GOT3 (cell line): Measurements from ENCODE around the gene SEMA6B.
"Not testable (repeated sequence)": the region's sequence is repeated elsewhere in the genome, so short reads cannot be mapped to it uniquely, and the experiment has no call there.

Source experiments
- DNase-seq: peaks from one replicate; lab custom pipeline; 2025; ENCODE audit warnings: mixed read lengths; lab: John Stamatoyannopoulos, UW

Gene SEMA6B

GRCh38 chr19:4571305-4571917 is 11.9 kb upstream of the SEMA6B start:
- no peak for DNase-seq

- no peak for DNase-seq
Measured at GRCh38 chr19:4570916-4571304, 11.4 kb upstream of the SEMA6B start.

GRCh38 chr19:4570402-4570801 is 10.9 kb upstream of the SEMA6B start:
- DNase-seq: no peak

GRCh38 chr19:4568886-4569285 is 9.4 kb upstream of the SEMA6B start:
- no peak for DNase-seq

- DNase-seq: no peak
Measured at GRCh38 chr19:4567584-4568071, 8.1 kb upstream of the SEMA6B start.

GRCh38 chr19:4566402-4567051 is 7.0 kb upstream of the SEMA6B start:
- no peak for DNase-seq

GRCh38 chr19:4563562-4563961 is 4.1 kb upstream of the SEMA6B start:
- DNase-seq: not testable (repeated sequence)

GRCh38 chr19:4562085-4562484 is 2.6 kb upstream of the SEMA6B start:
- not testable (repeated sequence) for DNase-seq

- DNase-seq: no peak
Measured at GRCh38 chr19:4557971-4558941, 1.2 kb downstream of the SEMA6B start.

- no peak for DNase-seq
Measured at GRCh38 chr19:4557144-4557970, 2.1 kb downstream of the SEMA6B start.

- no peak for DNase-seq
Measured at GRCh38 chr19:4556597-4557127, 2.8 kb downstream of the SEMA6B start.

- no peak for DNase-seq
Measured at GRCh38 chr19:4555657-4556561, 3.6 kb downstream of the SEMA6B start.

GRCh38 chr19:4554717-4555116 is 4.8 kb downstream of the SEMA6B start:
- DNase-seq: no peak

- DNase-seq: no peak
Measured at GRCh38 chr19:4553775-4554174, 5.7 kb downstream of the SEMA6B start.

- no peak for DNase-seq
Measured at GRCh38 chr19:4553092-4553695, 6.3 kb downstream of the SEMA6B start.

GRCh38 chr19:4552525-4552819 is 7.0 kb downstream of the SEMA6B start:
- DNase-seq: no peak

GRCh38 chr19:4550479-4551050 is 8.9 kb downstream of the SEMA6B start:
- DNase-seq: no peak

- no peak for DNase-seq
Measured at GRCh38 chr19:4550018-4550417, 9.5 kb downstream of the SEMA6B start.

GRCh38 chr19:4548238-4548584 is 11.3 kb downstream of the SEMA6B start:
- DNase-seq: no peak
